Fibroblast of villous mesenchyme (primary cell): ENCODE results near the gene GABRR2. TPM values are rescaled to one million over a fixed set of nuclear protein-coding genes. Genes with fewer than 3 reads are reported as not detected.
"Not testable (repeated sequence)": the region's sequence is repeated elsewhere in the genome, so short reads cannot be mapped to it uniquely, and the experiment has no call there.

ENCODE experiments used
- DNase-seq: peaks from one replicate; pipeline ENCODE4 v3.0.0-alpha.2; 2010; ENCODE audit warnings: low read depth
- H3K4me3 ChIP-seq: 2 replicates; pipeline ENCODE4 v1.5.1; 2011; ENCODE audit warnings: low read depth, mild to moderate bottlenecking, low read length
- CTCF ChIP-seq: IDR thresholded peaks from 2 replicates; pipeline ENCODE4 v1.5.1; 2012; ENCODE audit warnings: low read depth, mild to moderate bottlenecking, low read length; ENCODE audit not compliant: insufficient read depth
- total RNA-seq: library from RNA; depleted of rRNA; stranded (reverse); fragments of >200 nt; gene quantifications from 2 replicates; pipeline ENCODE4 v1.2.3, GENCODE V29; 2012

The GABRR2 gene
- total RNA-seq, 1 donor = under 0.01 TPM

GRCh38 chr6:89239338-89239737, 75.8 kb downstream of the GABRR2 start:
- DNase-seq = no peak
- no peak overlapping the region for H3K4me3 ChIP-seq
- TF ChIP-seq CTCF = peak; percentile 46

- no peak for DNase-seq
- H3K4me3 ChIP-seq = no peak overlapping the region
- TF ChIP-seq CTCF = no peak
Observed at GRCh38 chr6:89237158-89237557, 77.9 kb downstream of the GABRR2 start.

- not testable (repeated sequence) for H3K4me3 ChIP-seq, DNase-seq
Observed at GRCh38 chr6:89233605-89234004, 81.5 kb downstream of the GABRR2 start.

- no peak overlapping the region for H3K4me3 ChIP-seq
- no peak for DNase-seq
- TF ChIP-seq CTCF = no peak
Observed at GRCh38 chr6:89222712-89223039, 92.4 kb downstream of the GABRR2 start.

GRCh38 chr6:89221971-89222711, 93.0 kb downstream of the GABRR2 start:
- H3K4me3 ChIP-seq = no peak overlapping the region
- TF ChIP-seq CTCF = no peak
- DNase-seq = no peak

- TF ChIP-seq CTCF = no peak
- no peak for DNase-seq
- no peak overlapping the region for H3K4me3 ChIP-seq
Observed at GRCh38 chr6:89221129-89221528, 94.0 kb downstream of the GABRR2 start.

- no peak within 1 kb of the TSS for H3K4me3 ChIP-seq
- no peak for TF ChIP-seq CTCF
- DNase-seq = no peak
Observed at GRCh38 chr6:89217299-89217910, 97.7 kb downstream of the GABRR2 start, which contains the start of gene GABRR1. GABRR1 (minus strand) TSS chr6:89217358; CDS start chr6:89217322, 36 bp downstream.
